Measurements from ENCODE around the gene C2orf80.
"Not testable (repeated sequence)": the region's sequence is repeated elsewhere in the genome, so short reads cannot be mapped to it uniquely, and the experiment has no call there.

The C2orf80 gene

GRCh38 chr2:208189810-208190503 is at the start of gene C2orf80:
C2orf80 (minus strand) TSS chr2:208190030; CDS start chr2:208186986, 3,044 bp downstream.
- no peak for DNase-seq (ENCODE audit: low read depth, low spot score)

GRCh38 chr2:208235860-208236259 is 46.0 kb upstream of the C2orf80 start:
- DNase-seq (ENCODE audit: low read depth, low spot score), result no peak

- no peak for DNase-seq (ENCODE audit: low read depth, low spot score)
Measured at GRCh38 chr2:208234786-208235185, 45.0 kb upstream of the C2orf80 start.

DNA sequence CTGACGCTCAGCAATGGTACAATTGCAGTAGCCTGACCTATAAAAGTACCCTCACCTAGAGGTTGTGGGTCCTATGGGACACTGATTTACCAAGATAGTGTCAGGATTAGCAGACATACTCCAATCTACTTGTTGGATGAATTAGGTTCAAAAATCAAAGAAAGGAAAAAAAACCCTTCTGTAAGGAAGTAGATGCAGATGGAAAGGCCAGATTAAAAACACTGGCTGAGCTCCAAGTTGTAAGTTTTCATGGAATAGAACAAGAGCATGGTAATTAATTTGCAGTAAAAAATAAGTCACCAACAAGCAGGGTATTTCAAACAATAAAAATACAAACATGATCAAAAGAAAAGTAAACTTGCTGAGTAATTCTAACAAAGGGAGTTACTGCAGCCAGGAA is 38.6 kb upstream of the C2orf80 start:
- no peak for DNase-seq (ENCODE audit: low read depth, low spot score)

DNA sequence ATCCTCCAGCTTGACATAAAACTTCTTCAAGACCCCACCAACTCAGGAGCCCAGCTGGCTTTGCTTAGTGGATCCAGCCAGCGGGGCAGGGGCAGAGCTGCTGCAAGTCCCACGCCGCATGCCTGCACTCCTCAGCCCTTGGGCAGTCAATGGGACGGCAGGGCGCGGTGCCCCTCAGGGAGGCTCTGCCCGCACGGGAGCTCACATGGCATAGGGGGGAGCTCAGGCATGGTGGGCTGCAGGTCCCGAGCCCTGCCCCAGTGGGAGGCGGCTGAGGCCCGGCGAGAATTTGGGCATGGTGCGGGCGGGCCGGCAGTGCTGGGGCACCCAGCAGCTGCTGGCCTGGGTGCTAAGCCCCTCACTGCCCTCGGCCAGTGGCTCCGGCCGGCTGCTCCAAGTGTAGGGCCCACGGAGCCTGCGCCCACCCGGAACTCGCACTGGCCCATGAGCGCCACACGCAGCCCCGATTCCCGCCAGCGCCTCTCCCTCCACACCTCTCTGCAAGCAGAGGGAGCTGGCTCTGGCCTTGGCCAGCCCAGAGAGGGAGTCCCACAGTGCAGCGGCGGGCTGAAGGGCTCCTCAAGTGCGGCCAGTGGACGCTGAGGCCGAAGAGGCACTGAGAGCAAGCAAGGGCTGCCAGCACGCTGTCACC is 37.9 kb upstream of the C2orf80 start:
- DNase-seq (ENCODE audit: low read depth, low spot score), result no peak

DNA sequence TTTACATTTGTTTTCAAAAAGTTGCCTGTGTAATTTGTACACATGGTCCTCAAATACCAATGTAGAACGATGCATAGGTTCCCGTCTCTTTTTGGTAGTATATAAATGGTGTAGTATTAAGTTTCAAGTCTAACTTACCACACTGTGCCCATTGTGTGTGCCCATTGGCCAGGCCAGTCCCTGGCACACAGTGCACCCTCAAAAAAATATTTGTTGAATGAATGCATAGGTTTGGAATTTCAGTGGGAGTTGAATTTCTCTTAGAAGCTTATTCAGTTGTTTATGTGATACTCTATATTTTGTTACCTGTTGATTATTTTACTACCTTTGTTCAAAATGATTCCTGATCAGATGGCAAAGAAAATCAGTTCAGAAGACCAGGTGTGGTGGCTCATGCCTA is 35.0 kb upstream of the C2orf80 start:
- no peak for DNase-seq (ENCODE audit: low read depth, low spot score)

GRCh38 chr2:208222351-208222750 is 32.5 kb upstream of the C2orf80 start:
- no peak for DNase-seq (ENCODE audit: low read depth, low spot score)

DNA sequence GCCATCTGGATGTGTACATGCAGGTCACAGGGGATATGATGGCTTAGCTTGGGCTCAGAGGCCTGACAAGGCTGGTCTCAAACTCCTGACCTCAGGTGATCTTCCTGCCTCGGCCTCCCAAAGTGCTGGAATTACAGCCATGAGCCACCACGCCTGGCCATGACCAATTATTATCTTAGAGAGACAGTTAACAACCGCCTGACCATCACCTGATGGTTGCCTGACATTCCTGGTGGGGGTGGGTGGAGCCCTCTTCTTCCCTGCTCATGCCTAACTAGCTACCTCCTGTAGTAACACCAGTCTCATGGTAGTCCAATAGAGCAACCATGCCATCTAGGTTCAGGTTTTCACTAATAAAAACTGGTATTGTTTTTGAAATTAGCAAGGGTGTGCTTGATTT is 32.0 kb upstream of the C2orf80 start:
- not testable (repeated sequence) for DNase-seq (ENCODE audit: low read depth, low spot score)

DNA sequence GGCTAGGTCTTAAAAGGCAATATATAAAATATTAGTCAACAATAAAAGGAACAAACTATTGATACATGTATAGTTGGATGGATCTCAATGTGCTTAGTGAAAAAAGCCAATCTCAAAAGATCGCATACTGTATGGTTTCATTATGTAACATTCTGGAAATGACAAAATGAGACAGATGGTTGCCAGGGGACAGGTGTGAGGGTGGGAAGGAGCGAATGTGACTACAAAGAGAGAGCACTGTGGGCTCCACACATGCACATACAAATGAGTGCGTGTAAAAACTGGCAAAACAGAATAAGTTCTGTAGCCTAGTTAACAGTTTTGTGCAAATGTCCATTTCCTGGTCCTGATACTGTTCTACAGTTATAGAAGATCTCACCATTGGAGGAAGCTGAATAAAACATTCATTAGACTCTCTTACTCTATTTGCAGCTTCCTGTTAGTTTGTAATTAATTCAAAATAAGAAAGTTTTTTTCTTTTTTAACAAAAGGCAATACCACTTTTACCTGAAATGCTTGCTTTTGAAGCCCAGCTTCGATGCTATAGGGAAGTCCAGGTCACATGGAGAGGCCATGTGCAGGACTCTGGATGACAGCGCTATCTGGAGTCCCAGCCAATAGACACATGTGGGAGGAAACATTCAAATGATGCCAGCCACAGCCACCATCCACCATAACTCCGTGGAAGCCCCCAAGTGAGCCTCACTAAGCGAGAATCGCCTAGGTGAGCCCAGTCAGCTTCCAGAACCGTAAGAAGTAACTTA is 21.0 kb upstream of the C2orf80 start:
- no peak for DNase-seq (ENCODE audit: low read depth, low spot score)

DNA sequence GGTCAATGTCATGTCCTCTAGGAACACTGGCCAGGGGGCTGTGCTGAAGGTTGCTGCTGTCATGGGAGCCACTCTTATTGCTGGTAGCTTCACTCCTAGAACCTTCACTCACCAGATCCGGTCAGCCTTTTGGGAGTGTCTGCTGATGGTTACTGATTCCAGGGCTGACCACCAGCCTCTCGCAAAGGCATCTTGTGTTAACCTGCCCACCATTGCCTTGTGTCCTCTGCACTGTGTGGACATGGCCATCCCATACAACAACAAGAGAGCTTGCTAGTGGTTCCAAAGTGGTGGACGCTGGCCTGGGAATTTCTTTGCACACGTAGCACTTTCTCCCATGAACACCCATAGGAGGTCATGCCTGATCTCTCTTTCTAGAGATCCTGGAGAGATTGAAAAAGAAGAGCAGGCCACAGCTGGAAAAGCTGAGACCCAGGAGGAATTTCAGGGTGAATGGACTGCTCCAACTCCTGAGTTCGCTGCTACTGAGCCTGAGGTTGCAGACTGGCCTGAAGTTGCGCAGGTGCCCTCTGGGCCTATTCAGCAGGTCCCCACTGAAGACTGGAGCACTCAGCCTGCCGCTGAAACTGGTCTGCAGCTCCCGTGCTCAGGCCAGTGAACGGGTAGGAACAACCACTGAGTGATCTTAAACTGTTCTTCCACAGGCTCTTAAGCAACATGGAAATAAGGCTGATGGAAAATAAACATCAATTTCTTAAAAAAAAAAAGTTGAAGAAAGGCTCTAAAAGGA is 18.7 kb upstream of the C2orf80 start:
- DNase-seq (ENCODE audit: low read depth, low spot score), result no peak

DNA sequence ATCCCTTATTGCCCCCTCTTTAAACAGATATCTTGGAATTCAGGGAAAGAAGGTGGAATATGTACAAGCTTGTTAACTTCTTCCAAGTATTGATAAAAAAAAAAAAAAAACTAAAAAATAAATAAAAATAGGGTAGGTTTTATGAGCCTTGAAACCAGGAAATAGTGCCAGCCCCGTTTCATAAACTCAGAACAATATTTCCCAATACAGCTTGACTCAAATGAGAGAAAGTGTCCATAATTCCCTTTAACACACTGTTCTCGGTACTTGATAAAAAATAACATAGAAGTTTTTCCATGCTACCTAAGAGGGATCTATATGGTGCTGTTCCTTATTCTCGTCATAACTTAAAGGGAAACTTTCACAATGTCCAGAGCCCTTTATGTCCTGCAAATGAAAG is 17.9 kb upstream of the C2orf80 start:
- no peak for DNase-seq (ENCODE audit: low read depth, low spot score)

DNA sequence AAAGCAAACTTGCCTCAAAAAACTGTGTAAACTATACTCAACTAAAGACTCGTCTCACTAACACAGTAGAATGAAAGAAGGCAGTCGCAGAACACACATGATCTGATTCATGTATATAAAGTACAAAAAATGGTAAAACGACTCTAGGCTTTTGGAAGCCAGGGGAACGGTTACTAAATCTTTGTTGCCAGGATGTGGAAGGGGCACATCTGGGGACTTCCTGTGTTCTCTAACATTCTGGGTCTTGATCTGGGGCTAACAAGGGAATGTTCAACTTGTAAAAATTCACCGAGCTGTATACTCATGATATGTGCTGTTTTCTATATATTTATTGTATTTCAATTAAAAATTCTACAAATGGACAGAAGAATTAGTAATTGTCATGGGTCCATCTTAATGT is 14.3 kb upstream of the C2orf80 start:
- no peak for DNase-seq (ENCODE audit: low read depth, low spot score)

- DNase-seq (ENCODE audit: low read depth, low spot score), result no peak
Measured at GRCh38 chr2:208195531-208195930, 5.7 kb upstream of the C2orf80 start.

- DNase-seq (ENCODE audit: low read depth, low spot score), result no peak
Measured at GRCh38 chr2:208192611-208193236, 2.9 kb upstream of the C2orf80 start.

- DNase-seq (ENCODE audit: low read depth, low spot score), result no peak
Measured at GRCh38 chr2:208189069-208189809, 591 bp downstream of the C2orf80 start.

- no peak for DNase-seq (ENCODE audit: low read depth, low spot score)
Measured at GRCh38 chr2:208186893-208187292, 2.9 kb downstream of the C2orf80 start.

- no peak for DNase-seq (ENCODE audit: low read depth, low spot score)
Measured at GRCh38 chr2:208186465-208186864, 3.4 kb downstream of the C2orf80 start.

DNA sequence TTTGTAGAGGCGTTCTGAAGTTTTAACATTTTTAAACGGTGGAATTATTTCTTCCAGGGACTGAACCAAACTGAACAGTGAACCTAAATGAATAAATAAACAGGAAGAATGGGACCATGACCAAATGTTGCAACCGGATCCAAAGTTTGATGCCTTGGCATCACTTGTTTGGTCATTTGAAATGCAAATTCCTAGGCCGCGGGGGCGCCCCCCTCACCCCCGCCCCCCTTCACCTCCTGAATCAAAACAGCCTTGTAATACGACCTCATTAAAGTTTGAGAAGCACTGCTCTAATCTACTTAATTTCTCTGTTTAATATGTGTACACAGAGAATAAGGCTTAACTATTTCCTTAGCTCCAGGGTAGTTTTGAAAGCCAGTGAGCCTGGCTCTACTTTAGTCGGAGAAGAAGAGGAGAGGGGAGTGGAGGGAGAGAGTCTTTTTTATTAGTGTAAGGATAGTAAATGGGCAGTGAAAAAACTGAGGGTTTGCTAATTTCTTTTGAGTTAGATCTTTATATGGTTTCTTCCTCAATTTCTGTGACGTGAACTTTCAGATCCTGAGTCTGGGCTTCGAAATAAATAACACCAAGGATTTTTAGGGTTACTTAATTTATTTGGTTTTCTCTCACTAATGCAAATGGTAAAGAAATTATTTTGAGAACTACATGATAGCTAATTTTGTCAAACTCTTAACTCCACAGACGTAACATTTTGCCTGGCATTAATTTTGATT is 5.7 kb downstream of the C2orf80 start:
- DNase-seq (ENCODE audit: low read depth, low spot score), result no peak

GRCh38 chr2:208183526-208183925 is 6.3 kb downstream of the C2orf80 start:
- no peak for DNase-seq (ENCODE audit: low read depth, low spot score)

GRCh38 chr2:208182835-208183234 is 7.0 kb downstream of the C2orf80 start:
- DNase-seq (ENCODE audit: low read depth, low spot score), result no peak
